Subcutaneous abdominal adipose tissue (tissue), 5 donors: ENCODE data around the gene FHAD1.

ENCODE experiments used
- H3K27ac ChIP-seq: one replicate; pipeline ENCODE4 v1.7.0; 2013; ENCODE audit warnings: low read depth, mild to moderate bottlenecking, inconsistent platforms, low read length, moderate library complexity
- H3K27me3 ChIP-seq, 5 donors: one replicate each; pipeline ENCODE4 v1.7.0; 2013; ENCODE audit warnings: low read length in 5 of 5, inconsistent platforms in 1 of 5; ENCODE audit not compliant: control insufficient read depth in 5 of 5, insufficient read depth in 4 of 5
- H3K36me3 ChIP-seq, 5 donors: one replicate each; pipeline ENCODE4 v1.7.0; 2013; ENCODE audit warnings: low read length in 5 of 5; ENCODE audit not compliant: control insufficient read depth in 5 of 5, insufficient read depth in 5 of 5
- H3K4me1 ChIP-seq, 5 donors: one replicate each; pipeline ENCODE4 v1.7.0; 2013; ENCODE audit warnings: low read length in 5 of 5, mild to moderate bottlenecking in 3 of 5, moderate library complexity in 1 of 5; ENCODE audit not compliant: control insufficient read depth in 5 of 5, insufficient read depth in 5 of 5
- H3K4me3 ChIP-seq, 5 donors: one replicate each; pipeline ENCODE4 v1.7.0; 2013; ENCODE audit warnings: low read length in 5 of 5, low read depth in 1 of 5
- H3K9ac ChIP-seq, 5 donors: one replicate each; pipeline ENCODE4 v1.7.0; 2013; ENCODE audit warnings: low read length in 5 of 5, mild to moderate bottlenecking in 4 of 5, moderate library complexity in 3 of 5
- H3K9me3 ChIP-seq, 5 donors: one replicate each; pipeline ENCODE4 v1.7.0; 2013; ENCODE audit warnings: low read length in 5 of 5; ENCODE audit not compliant: control insufficient read depth in 5 of 5
- donor health status: healthy.
- donor health status: healthy.
- donor health status: healthy.
- donor health status: healthy.
- donor health status: healthy.

FHAD1 gene

GRCh38 chr1:15273274-15273673 is 26.3 kb downstream of the FHAD1 start:
- H3K27ac ChIP-seq: no peak overlapping the region
- H3K9ac ChIP-seq: no peak overlapping the region
- no peaks in the 10 kb centered on the region for H3K36me3 ChIP-seq
- no peaks in the 10 kb centered on the region for H3K9me3 ChIP-seq
- H3K4me3 ChIP-seq: no peak overlapping the region
- H3K4me1 ChIP-seq: peaks cover 0 to 7% (median 4%) of the 10 kb centered on the region in 5 donors
- H3K27me3 ChIP-seq: peaks cover 0 to 5% (median 3%) of the 10 kb centered on the region in 5 donors

GRCh38 chr1:15275921-15276683 is 29.1 kb downstream of the FHAD1 start:
- H3K27me3 ChIP-seq: peaks cover 0 to 12% (median 3%) of the 10 kb centered on the region in 5 donors
- no peak overlapping the region for H3K27ac ChIP-seq
- no peak overlapping the region for H3K9ac ChIP-seq
- H3K36me3 ChIP-seq: no peaks in the 10 kb centered on the region
- peaks cover 0 to 7% (median 4%) of the 10 kb centered on the region in 5 donors for H3K4me1 ChIP-seq
- no peak overlapping the region for H3K4me3 ChIP-seq
- H3K9me3 ChIP-seq: no peaks in the 10 kb centered on the region

GRCh38 chr1:15276691-15277446 is 29.8 kb downstream of the FHAD1 start:
- Histone ChIP-seq H3K9ac (no peak overlapping the region), H3K27me3 (peaks cover 0 to 12% (median 3%) of the 10 kb centered on the region in 5 donors)

GRCh38 chr1:15277447-15277838 is 30.4 kb downstream of the FHAD1 start:
- Histone ChIP-seq H3K27me3 (peaks cover 0 to 7% (median 0%) of the 10 kb centered on the region in 5 donors), H3K36me3 (no peaks in the 10 kb centered on the region), H3K9me3 (no peaks in the 10 kb centered on the region), H3K4me3 (no peak overlapping the region), H3K9ac (no peak overlapping the region), H3K4me1 (peaks cover 0 to 3% (median under 1%) of the 10 kb centered on the region in 5 donors), H3K27ac (no peak overlapping the region)

More at GRCh38 chr1:15276691-15277446, 29.8 kb downstream of the FHAD1 start:
- Histone ChIP-seq H3K4me3 (no peak overlapping the region), H3K9me3 (no peaks in the 10 kb centered on the region), H3K27ac (no peak overlapping the region), H3K4me1 (peaks cover 0 to 7% (median 4%) of the 10 kb centered on the region in 5 donors), H3K36me3 (no peaks in the 10 kb centered on the region)

GRCh38 chr1:15277933-15278332 is 30.9 kb downstream of the FHAD1 start:
- Histone ChIP-seq H3K36me3 (no peaks in the 10 kb centered on the region), H3K27me3 (peaks cover 0 to 7% (median 0%) of the 10 kb centered on the region in 5 donors), H3K9ac (no peak overlapping the region), H3K9me3 (no peaks in the 10 kb centered on the region), H3K4me3 (no peak overlapping the region), H3K27ac (no peak overlapping the region), H3K4me1 (peaks cover 0 to 2% (median 0%) of the 10 kb centered on the region in 5 donors)

GRCh38 chr1:15279576-15280230 is 32.7 kb downstream of the FHAD1 start:
- Histone ChIP-seq H3K4me3 (no peak overlapping the region), H3K36me3 (no peaks in the 10 kb centered on the region), H3K9ac (no peak overlapping the region), H3K9me3 (no peaks in the 10 kb centered on the region), H3K27ac (no peak overlapping the region), H3K4me1 (peaks cover 0 to 2% (median 0%) of the 10 kb centered on the region in 5 donors), H3K27me3 (peaks cover 0 to 7% (median 0%) of the 10 kb centered on the region in 5 donors)

GRCh38 chr1:15280416-15280815 is 33.4 kb downstream of the FHAD1 start:
- Histone ChIP-seq H3K36me3 (no peaks in the 10 kb centered on the region), H3K4me1 (peaks cover 0 to 2% (median 0%) of the 10 kb centered on the region in 5 donors), H3K4me3 (no peak overlapping the region), H3K27ac (no peak overlapping the region), H3K27me3 (peaks cover 0 to 7% (median 0%) of the 10 kb centered on the region in 5 donors), H3K9me3 (no peaks in the 10 kb centered on the region), H3K9ac (no peak overlapping the region)

GRCh38 chr1:15282038-15282437 is 35.0 kb downstream of the FHAD1 start:
- Histone ChIP-seq H3K4me1 (no peaks in the 10 kb centered on the region), H3K9ac (no peak overlapping the region), H3K36me3 (no peaks in the 10 kb centered on the region), H3K9me3 (peaks cover 0 to 3% (median 0%) of the 10 kb centered on the region in 5 donors), H3K27me3 (peaks cover 0 to 8% (median 3%) of the 10 kb centered on the region in 5 donors), H3K27ac (no peak overlapping the region), H3K4me3 (no peak overlapping the region)

- H3K9ac ChIP-seq: no peak overlapping the region
- no peaks in the 10 kb centered on the region for H3K36me3 ChIP-seq
- H3K9me3 ChIP-seq: peaks cover 0 to 4% (median 0%) of the 10 kb centered on the region in 5 donors
- no peaks in the 10 kb centered on the region for H3K4me1 ChIP-seq
- H3K4me3 ChIP-seq: no peak overlapping the region
- peaks cover 0 to 7% (median 3%) of the 10 kb centered on the region in 5 donors for H3K27me3 ChIP-seq
- no peak overlapping the region for H3K27ac ChIP-seq
These were observed 35.9 kb downstream of the FHAD1 start for GRCh38 chr1:15282810-15283474.
